ENCODE data around the gene ICOSLG. TPM values are rescaled to one million over a fixed set of nuclear protein-coding genes. Genes with fewer than 3 reads are reported as not detected.

ICOSLG gene
- total and polyA plus RNA-seq, 2 of the 4 experiments (the other 2 are of a cell fraction), result under 0.01 to 0.09 TPM

GRCh38 chr21:44261675-44262295 is 21.0 kb upstream of the ICOSLG start, which contains the start of gene DNMT3L:
Gene DNMT3L, minus strand, starts transcription at chr21:44261897. Its CDS starts 638 bp downstream, at chr21:44261259.
- Histone ChIP-seq H3K79me1 (ENCODE audit: low read depth in 1 of 2, low read length in 2 of 2) (no peaks in the 10 kb centered on the region), H3K4me2 (ENCODE audit: low read depth, low read length) (no peak within 1 kb of the TSS), H3K4ac (ENCODE audit: low read depth, low read length) (no peak within 1 kb of the TSS), H3K9me3 (ENCODE audit: control insufficient read depth, insufficient read depth, low read length) (peaks cover 8% of the 10 kb centered on the region), H3K18ac (ENCODE audit: low read depth, low read length) (no peak within 1 kb of the TSS), H3K27me3 (ENCODE audit: control insufficient read depth, insufficient read depth, low read length) (peaks cover 22% of the 10 kb centered on the region), H4K8ac (ENCODE audit: low read depth in 2 of 2, low read length in 2 of 2) (no peak within 1 kb of the TSS), H2BK5ac (ENCODE audit: low read depth, low read length, poor library complexity, severe bottlenecking) (no peak within 1 kb of the TSS), H4K20me1 (ENCODE audit: insufficient read depth, low read length) (no peaks in the 10 kb centered on the region), H3K9me1 (ENCODE audit: insufficient read depth, low read length) (no peaks in the 10 kb centered on the region), H3K36me3 (ENCODE audit: control insufficient read depth, insufficient read depth, low read length) (no peaks in the 10 kb centered on the region), H2AFZ (replicated peaks; ENCODE audit: low read length, poor library complexity) (no peak within 1 kb of the TSS), H2AK5ac (ENCODE audit: low read depth, low read length) (no peak within 1 kb of the TSS), H3K4me3 (ENCODE audit: insufficient read depth, low read depth, low read length) (no peak within 1 kb of the TSS), H4K91ac (ENCODE audit: insufficient read depth, low read depth, low read length) (no peak within 1 kb of the TSS), H2BK20ac (ENCODE audit: low read depth, low read length) (no peak within 1 kb of the TSS), H3K23ac (ENCODE audit: low read depth, low read length) (no peak within 1 kb of the TSS), H2AK9ac (replicated peaks; ENCODE audit: low read depth, low read length, poor library complexity) (no peak within 1 kb of the TSS), H3K4me1 (ENCODE audit: control insufficient read depth, insufficient read depth, low read length) (no peaks in the 10 kb centered on the region), H3K27ac (ENCODE audit: insufficient read depth, low read length) (no peak within 1 kb of the TSS), H3K9ac (ENCODE audit: low read depth, low read length) (no peak within 1 kb of the TSS), H3K56ac (ENCODE audit: extremely low read depth, insufficient read depth, low read length) (no peak within 1 kb of the TSS), H3K14ac (replicated peaks; ENCODE audit: low read depth, low read length) (no peak within 1 kb of the TSS), H2BK15ac (ENCODE audit: low read depth, low read length) (no peak within 1 kb of the TSS), H4K5ac (ENCODE audit: low read depth, low read length) (no peak within 1 kb of the TSS), H2BK120ac (ENCODE audit: low read depth, low read length) (no peak within 1 kb of the TSS)
- in situ Hi-C loops (cut with MboI; ENCODE audit: low sequenced_read_pairs), result no loop called here
- WGBS, 2 experiments (ENCODE audit: extremely low coverage in 2 of 2, insufficient read length in 1 of 2), result 82% methylated on average over 3 of the region's 19 CpGs; no CpG with 5 or more reads in 1 of the 2 experiments
- no peak for ATAC-seq (ENCODE audit: low read depth)
- CTCF ChIA-PET, result no interaction called here
- no TSS peak for BruUV-seq (replicated peaks)
- no peak for DNase-seq
- POLR2A ChIA-PET (ENCODE audit: unreplicated experiment), result no interaction called here
- no peak for TF ChIP-seq RAD21 (IDR thresholded peaks at IDR 0.05; ENCODE audit: low read length)
- TF ChIP-seq, protein P1, sequence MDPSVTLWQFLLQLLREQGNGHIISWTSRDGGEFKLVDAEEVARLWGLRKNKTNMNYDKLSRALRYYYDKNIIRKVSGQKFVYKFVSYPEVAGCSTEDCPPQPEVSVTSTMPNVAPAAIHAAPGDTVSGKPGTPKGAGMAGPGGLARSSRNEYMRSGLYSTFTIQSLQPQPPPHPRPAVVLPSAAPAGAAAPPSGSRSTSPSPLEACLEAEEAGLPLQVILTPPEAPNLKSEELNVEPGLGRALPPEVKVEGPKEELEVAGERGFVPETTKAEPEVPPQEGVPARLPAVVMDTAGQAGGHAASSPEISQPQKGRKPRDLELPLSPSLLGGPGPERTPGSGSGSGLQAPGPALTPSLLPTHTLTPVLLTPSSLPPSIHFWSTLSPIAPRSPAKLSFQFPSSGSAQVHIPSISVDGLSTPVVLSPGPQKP (IDR thresholded peaks at IDR 0.05; ENCODE audit: borderline replicate concordance, low read depth, low read length), result no peak
- no peak for TF ChIP-seq BHLHE40 (IDR thresholded peaks at IDR 0.05; ENCODE audit: low read depth, low read length)
- TF ChIP-seq USF2 (IDR thresholded peaks at IDR 0.05; ENCODE audit: low read depth, low read length), result no peak
- TF ChIP-seq FOS (IDR thresholded peaks at IDR 0.05; ENCODE audit: low read depth, low read length), result no peak
- TF ChIP-seq RCOR1 (IDR thresholded peaks at IDR 0.05; ENCODE audit: insufficient replicate concordance, low read length), result no peak
- no peak for TF ChIP-seq NFE2L2 (IDR thresholded peaks at IDR 0.05; ENCODE audit: low read depth, low read length)
- no peak for TF ChIP-seq MAFK (IDR thresholded peaks at IDR 0.05; ENCODE audit: low read depth, low read length)
- TF ChIP-seq MAZ (IDR thresholded peaks at IDR 0.05; ENCODE audit: borderline replicate concordance, low read depth, low read length), result no peak
- no peak for TF ChIP-seq MXI1 (IDR thresholded peaks at IDR 0.05; ENCODE audit: borderline replicate concordance, low read depth, low read length)
- TF ChIP-seq POLR2A (IDR thresholded peaks at IDR 0.05; ENCODE audit: low read depth, low read length), result no peak
- TF ChIP-seq CTCF (conservative IDR thresholded peaks at IDR 0.05; ENCODE audit: low read depth, low read length), result no peak
- no peak for TF ChIP-seq RFX5 (IDR thresholded peaks at IDR 0.05; ENCODE audit: low read depth, low read length)
- TF ChIP-seq SMC3 (IDR thresholded peaks at IDR 0.05; ENCODE audit: low read depth, low read length), result no peak
- TF ChIP-seq CEBPB (IDR thresholded peaks at IDR 0.05; ENCODE audit: low read depth, low read length), result no peak
- TF ChIP-seq CHD1 (IDR thresholded peaks at IDR 0.05; ENCODE audit: low read depth, low read length), result no peak
- dilution Hi-C loops (cut with HindIII; ENCODE audit: low sequenced_read_pairs, unreplicated experiment), result no loop called here
- intact Hi-C loops (cut with micrococcal nuclease), result no loop called here

Measured in IMR-90 (cell line).